ENCODE measurements around the gene TULP1. TPM values are rescaled to one million over a fixed set of nuclear protein-coding genes. Genes with fewer than 3 reads are reported as not detected.

TULP1 gene
- total and polyA plus RNA-seq, 2 of the 13 experiments (the other 11 are each of a cell fraction or from before 2014, with no cell fraction given): not detected

DNA sequence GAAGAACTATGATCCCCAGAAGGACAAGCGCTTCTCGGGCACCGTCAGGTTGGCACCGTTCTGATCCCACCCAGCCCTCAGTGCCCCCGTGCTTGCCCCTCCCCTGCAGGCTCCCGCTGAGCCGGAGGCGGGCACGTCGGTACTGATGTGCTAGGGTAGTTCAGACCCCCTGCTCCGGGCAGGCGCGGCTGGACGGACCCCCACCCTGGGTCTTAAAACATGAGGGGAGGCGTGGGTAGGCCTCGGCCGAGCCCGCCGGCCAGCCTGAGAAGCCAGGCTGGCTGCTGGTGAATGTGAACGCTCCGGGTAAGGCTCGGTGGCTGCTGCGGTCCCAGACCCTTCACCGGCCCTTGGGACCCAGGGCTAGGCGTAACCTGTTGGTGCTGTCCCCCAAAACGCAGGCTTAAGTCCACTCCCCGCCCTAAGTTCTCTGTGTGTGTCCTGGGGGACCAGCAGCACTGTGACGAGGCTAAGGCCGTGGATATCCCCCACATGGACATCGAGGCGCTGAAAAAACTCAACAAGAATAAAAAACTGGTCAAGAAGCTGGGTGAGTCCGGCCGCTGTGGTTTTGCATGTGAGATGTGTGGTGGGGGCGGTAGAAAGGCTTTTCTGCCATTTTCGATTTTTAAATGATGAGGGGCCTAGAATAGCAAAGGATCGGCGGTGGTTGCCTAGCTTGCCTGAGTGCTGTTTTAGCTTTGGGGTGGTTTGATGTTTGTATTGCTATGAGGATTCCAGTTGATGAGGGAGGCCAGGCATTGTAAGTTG, 43.5 kb downstream of the TULP1 start (continued):
- TF ChIP-seq, protein P1, sequence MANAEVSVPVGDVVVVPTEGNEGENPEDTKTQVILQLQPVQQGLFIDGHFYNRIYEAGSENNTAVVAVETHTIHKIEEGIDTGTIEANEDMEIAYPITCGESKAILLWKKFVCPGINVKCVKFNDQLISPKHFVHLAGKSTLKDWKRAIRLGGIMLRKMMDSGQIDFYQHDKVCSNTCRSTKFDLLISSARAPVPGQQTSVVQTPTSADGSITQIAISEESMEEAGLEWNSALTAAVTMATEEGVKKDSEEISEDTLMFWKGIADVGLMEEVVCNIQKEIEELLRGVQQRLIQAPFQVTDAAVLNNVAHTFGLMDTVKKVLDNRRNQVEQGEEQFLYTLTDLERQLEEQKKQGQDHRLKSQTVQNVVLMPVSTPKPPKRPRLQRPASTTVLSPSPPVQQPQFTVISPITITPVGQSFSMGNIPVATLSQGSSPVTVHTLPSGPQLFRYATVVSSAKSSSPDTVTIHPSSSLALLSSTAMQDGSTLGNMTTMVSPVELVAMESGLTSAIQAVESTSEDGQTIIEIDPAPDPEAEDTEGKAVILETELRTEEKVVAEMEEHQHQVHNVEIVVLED (CRISPR knock-in tag; IDR thresholded peaks at IDR 0.05; ENCODE audit: borderline replicate concordance): no peak
- TF ChIP-seq, protein P2, sequence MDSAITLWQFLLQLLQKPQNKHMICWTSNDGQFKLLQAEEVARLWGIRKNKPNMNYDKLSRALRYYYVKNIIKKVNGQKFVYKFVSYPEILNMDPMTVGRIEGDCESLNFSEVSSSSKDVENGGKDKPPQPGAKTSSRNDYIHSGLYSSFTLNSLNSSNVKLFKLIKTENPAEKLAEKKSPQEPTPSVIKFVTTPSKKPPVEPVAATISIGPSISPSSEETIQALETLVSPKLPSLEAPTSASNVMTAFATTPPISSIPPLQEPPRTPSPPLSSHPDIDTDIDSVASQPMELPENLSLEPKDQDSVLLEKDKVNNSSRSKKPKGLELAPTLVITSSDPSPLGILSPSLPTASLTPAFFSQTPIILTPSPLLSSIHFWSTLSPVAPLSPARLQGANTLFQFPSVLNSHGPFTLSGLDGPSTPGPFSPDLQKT (CRISPR knock-in tag; IDR thresholded peaks at IDR 0.05; ENCODE audit: borderline replicate concordance): no peak
- TF ChIP-seq SNAPC5 (CRISPR knock-in tag; IDR thresholded peaks at IDR 0.05; ENCODE audit: borderline replicate concordance) (no peak), MTERF4 (CRISPR knock-in tag; IDR thresholded peaks at IDR 0.05) (no peak; the same call in none of the 2 replicates), SSRP1 (CRISPR knock-in tag; IDR thresholded peaks at IDR 0.05) (peak; percentile 12; the same call in 1 of the 2 replicates), GPN1 (CRISPR knock-in tag; IDR thresholded peaks at IDR 0.05; ENCODE audit: borderline replicate concordance) (no peak), ZNF563 (CRISPR knock-in tag; IDR thresholded peaks at IDR 0.05) (0 out of 2 replicates have a peak, but pooled peaks have one; percentile 2), ZNF773 (CRISPR knock-in tag; IDR thresholded peaks at IDR 0.05; ENCODE audit: borderline replicate concordance) (no peak), ATF3 (CRISPR knock-in tag; IDR thresholded peaks at IDR 0.05) (0 out of 2 replicates have a peak, but pooled peaks have one; percentile 20), ZNF576 (CRISPR knock-in tag; IDR thresholded peaks at IDR 0.05) (peak; percentile 62; the same call in 1 of the 2 replicates), ZNF546 (CRISPR knock-in tag; conservative IDR thresholded peaks at IDR 0.05) (no peak), RFXAP (CRISPR knock-in tag; IDR thresholded peaks at IDR 0.05; ENCODE audit: borderline replicate concordance) (no peak), POLR2AphosphoS5 (IDR thresholded peaks at IDR 0.05; ENCODE audit: low read depth, low read length) (peak; percentile 59), ZNF20 (CRISPR knock-in tag; IDR thresholded peaks at IDR 0.05) (no peak), ZNF740 (CRISPR knock-in tag; IDR thresholded peaks at IDR 0.05) (0 out of 2 replicates have a peak, but pooled peaks have one; percentile 9), ZC3H13 (CRISPR knock-in tag; IDR thresholded peaks at IDR 0.05) (0 out of 2 replicates have a peak, but pooled peaks have one; percentile 13), SNAPC2 (CRISPR knock-in tag; IDR thresholded peaks at IDR 0.05) (no peak), ELF3 (CRISPR knock-in tag; IDR thresholded peaks at IDR 0.05) (no peak)
- TF ChIP-seq, protein P3, sequence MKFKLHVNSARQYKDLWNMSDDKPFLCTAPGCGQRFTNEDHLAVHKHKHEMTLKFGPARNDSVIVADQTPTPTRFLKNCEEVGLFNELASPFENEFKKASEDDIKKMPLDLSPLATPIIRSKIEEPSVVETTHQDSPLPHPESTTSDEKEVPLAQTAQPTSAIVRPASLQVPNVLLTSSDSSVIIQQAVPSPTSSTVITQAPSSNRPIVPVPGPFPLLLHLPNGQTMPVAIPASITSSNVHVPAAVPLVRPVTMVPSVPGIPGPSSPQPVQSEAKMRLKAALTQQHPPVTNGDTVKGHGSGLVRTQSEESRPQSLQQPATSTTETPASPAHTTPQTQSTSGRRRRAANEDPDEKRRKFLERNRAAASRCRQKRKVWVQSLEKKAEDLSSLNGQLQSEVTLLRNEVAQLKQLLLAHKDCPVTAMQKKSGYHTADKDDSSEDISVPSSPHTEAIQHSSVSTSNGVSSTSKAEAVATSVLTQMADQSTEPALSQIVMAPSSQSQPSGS (CRISPR knock-in tag; IDR thresholded peaks at IDR 0.05): no peak
- TF ChIP-seq, protein P4, sequence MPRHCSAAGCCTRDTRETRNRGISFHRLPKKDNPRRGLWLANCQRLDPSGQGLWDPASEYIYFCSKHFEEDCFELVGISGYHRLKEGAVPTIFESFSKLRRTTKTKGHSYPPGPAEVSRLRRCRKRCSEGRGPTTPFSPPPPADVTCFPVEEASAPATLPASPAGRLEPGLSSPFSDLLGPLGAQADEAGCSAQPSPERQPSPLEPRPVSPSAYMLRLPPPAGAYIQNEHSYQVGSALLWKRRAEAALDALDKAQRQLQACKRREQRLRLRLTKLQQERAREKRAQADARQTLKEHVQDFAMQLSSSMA (CRISPR knock-in tag; IDR thresholded peaks at IDR 0.05): no peak
- TF ChIP-seq, protein P5, sequence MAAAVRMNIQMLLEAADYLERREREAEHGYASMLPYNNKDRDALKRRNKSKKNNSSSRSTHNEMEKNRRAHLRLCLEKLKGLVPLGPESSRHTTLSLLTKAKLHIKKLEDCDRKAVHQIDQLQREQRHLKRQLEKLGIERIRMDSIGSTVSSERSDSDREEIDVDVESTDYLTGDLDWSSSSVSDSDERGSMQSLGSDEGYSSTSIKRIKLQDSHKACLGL (CRISPR knock-in tag; IDR thresholded peaks at IDR 0.05): no peak
